HepG2 (cell line): ENCODE results near the gene NUDT6. TPM values are rescaled to one million over a fixed set of nuclear protein-coding genes. Genes with fewer than 3 reads are reported as not detected.

Experiments
- AFF4 ChIP-seq: sonication (generic); formaldehyde crosslinking; IDR thresholded peaks from 2 replicates; pipeline ENCODE4 v1.4.0; 2020; ENCODE audit warnings: missing genetic modification reagents
- BCL6 ChIP-seq: IDR thresholded peaks from 2 replicates; pipeline ENCODE4 v1.6.1; 2016; ENCODE audit warnings: missing genetic modification reagents, missing compliant biosample characterization
- MAZ ChIP-seq, 2 experiments: sonication (generic) in 1 of 2; formaldehyde crosslinking in 1 of 2; IDR thresholded peaks; 2 replicates each; pipeline versions ENCODE4 v1.5.0 to v1.6.1; 2012 to 2020; ENCODE audit warnings: low read depth in 2 of 2, mild to moderate bottlenecking in 2 of 2, borderline replicate concordance in 1 of 2, improper control_type of control experiment in 1 of 2, low read length in 1 of 2, missing genetic modification reagents in 1 of 2, moderate library complexity in 1 of 2
- NFAT5 ChIP-seq: sonication (generic); formaldehyde crosslinking; IDR thresholded peaks from 2 replicates; pipeline ENCODE4 v1.4.0; 2020; ENCODE audit warnings: missing genetic modification reagents
- SNRNP70 ChIP-seq: fragments of 200-400 bp; formaldehyde crosslinking; IDR thresholded peaks from 2 replicates; pipeline ENCODE4 v1.6.1; 2017; ENCODE audit warnings: mild to moderate bottlenecking, low read depth, low read length, moderate library complexity
- TEAD2 ChIP-seq: sonication (generic); formaldehyde crosslinking; IDR thresholded peaks from 2 replicates; pipeline ENCODE4 v1.9.0; 2021; ENCODE audit warnings: missing genetic modification reagents
- TOPORS ChIP-seq: sonication (generic); formaldehyde crosslinking; IDR thresholded peaks from 2 replicates; pipeline ENCODE4 v1.8.0; 2023; ENCODE audit warnings: mild to moderate bottlenecking, missing genetic modification reagents
- ZEB1 ChIP-seq: IDR thresholded peaks from 2 replicates; pipeline ENCODE4 v1.6.1; 2012; ENCODE audit warnings: mild to moderate bottlenecking, low read depth, inconsistent platforms; ENCODE audit not compliant: insufficient replicate concordance
- ZNF558 ChIP-seq: sonication (generic); formaldehyde crosslinking; IDR thresholded peaks from 2 replicates; pipeline ENCODE4 v1.9.0; 2022; ENCODE audit warnings: mild to moderate bottlenecking, missing genetic modification reagents, borderline replicate concordance
- ZNF564 ChIP-seq: sonication (generic); formaldehyde crosslinking; IDR thresholded peaks from 2 replicates; pipeline ENCODE4 v1.8.1; 2023; ENCODE audit warnings: mild to moderate bottlenecking, missing genetic modification reagents
- polyA plus RNA-seq, 8 experiments: library from polyadenylated mRNA; depleted of rRNA in 3 of 8; stranded (reverse) in 7 of 8; unstranded in 1 of 8; fragments of >200 nt; fragmentation: Illumina TruSeq in 4 of 8; extraction: Trizol in 4 of 8; gene quantifications; 2 replicates each; pipeline versions ENCODE4 v1.2.1 to v1.2.3, GENCODE V29; 2011 to 2016; ENCODE audit warnings: low read depth in 4 of 8, missing spikeins in 1 of 8, mixed read lengths in 1 of 8; ENCODE audit not compliant: insufficient read depth in 1 of 8
- total RNA-seq, 5 experiments: library from RNA; depleted of rRNA; stranded (reverse); fragments of >200 nt; fragmentation: Illumina TruSeq; extraction: Trizol; gene quantifications; 2 replicates each; pipeline ENCODE4 v1.2.3, GENCODE V29; 2016; ENCODE audit warnings: low read depth in 1 of 5
- TF ChIP-seq, protein P1 (sequence below): IDR thresholded peaks from 2 replicates; pipeline ENCODE4 v1.6.1; 2012; ENCODE audit warnings: low read depth, low read length, improper control_type of control experiment

The NUDT6 gene
- total and polyA plus RNA-seq, 2 of the 13 experiments (the other 11 are each of a cell fraction or from before 2014, with no cell fraction given) = 4.8 to 8.3 TPM

DNA sequence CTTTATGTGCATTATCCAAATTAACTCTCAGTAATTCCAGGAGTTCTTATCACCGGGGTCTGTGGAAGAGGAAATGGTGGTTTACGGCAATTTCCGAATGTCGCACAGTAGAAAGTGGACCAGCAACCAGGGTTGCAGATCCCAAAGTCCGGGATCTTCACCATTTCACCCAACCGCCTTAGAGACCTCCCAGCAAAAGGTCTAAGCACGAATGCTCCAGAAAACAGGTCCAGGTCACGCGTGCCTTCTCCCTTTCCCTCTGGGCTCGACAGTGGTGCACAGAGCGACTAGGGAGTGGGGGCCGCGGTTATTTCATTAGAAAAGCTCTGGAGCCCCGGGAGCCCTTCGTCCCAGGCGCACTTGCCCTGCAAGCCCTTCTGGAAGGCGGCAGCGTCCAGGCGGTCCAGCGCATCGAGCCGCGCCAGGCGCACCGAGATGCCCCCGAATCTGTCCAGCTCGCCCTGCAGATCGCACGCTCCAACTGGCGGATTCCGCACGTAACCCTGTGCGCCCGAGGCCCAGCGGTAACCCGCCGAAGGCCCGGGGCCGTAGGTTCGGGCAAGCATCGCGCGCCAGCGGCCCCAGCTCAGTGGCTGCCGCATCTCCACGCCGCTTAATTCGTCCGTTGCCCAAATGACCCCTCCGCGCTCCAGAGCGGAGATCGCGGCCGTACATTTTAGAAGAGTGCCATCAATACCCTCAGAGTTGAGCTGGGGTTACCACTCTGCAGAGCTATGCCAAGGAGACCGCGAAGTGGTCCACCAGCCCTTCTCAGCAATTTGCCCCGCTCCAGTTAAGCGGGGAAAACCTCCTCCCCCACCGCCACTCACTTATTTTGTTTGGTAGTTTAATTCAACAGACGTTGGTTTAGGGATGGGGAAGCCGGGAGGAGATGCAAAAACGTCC is at the start of gene NUDT6 (continued):
- no peak for TF ChIP-seq NFAT5
- 0 out of 2 replicates have a peak, but pooled peaks have one; percentile 43 for TF ChIP-seq ZNF564 (CRISPR knock-in tag)
- no peak for TF ChIP-seq SNRNP70
- TF ChIP-seq MAZ (IDR thresholded peaks at IDR 0.05; ENCODE audit: borderline replicate concordance, low read depth, low read length) = no peak
- TF ChIP-seq MAZ (CRISPR knock-in tag; IDR thresholded peaks at IDR 0.05; ENCODE audit: low read depth) = peak; percentile 69
- no peak for TF ChIP-seq AFF4 (CRISPR knock-in tag)
- TF ChIP-seq ZEB1 = peak; percentile 1
- TF ChIP-seq, protein P1, sequence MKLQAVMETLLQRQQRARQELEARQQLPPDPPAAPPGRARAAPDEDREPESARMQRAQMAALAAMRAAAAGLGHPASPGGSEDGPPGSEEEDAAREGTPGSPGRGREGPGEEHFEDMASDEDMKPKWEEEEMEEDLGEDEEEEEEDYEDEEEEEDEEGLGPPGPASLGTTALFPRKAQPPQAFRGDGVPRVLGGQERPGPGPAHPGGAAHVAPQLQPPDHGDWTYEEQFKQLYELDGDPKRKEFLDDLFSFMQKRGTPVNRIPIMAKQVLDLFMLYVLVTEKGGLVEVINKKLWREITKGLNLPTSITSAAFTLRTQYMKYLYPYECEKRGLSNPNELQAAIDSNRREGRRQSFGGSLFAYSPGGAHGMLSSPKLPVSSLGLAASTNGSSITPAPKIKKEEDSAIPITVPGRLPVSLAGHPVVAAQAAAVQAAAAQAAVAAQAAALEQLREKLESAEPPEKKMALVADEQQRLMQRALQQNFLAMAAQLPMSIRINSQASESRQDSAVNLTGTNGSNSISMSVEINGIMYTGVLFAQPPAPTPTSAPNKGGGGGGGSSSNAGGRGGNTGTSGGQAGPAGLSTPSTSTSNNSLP = no peak
- TF ChIP-seq BCL6 (CRISPR knock-in tag) = no peak
- TF ChIP-seq TEAD2 (CRISPR knock-in tag) = no peak
- TF ChIP-seq TOPORS (CRISPR knock-in tag) = peak; percentile 23; the same call in 1 of the 2 replicates
- peak; percentile 72; the same call in 1 of the 2 replicates for TF ChIP-seq ZNF558 (CRISPR knock-in tag)
